K562 (cell line): ENCODE measurements around the gene IDUA. TPM values are rescaled to one million over a fixed set of nuclear protein-coding genes. Genes with fewer than 3 reads are reported as not detected.

ENCODE experiments used
- ATAC-seq: fragments of 200-7000 bp; cut with Tn5 transposase; 3 replicates; pipeline ENCODE4 v1.9.1; 2020; ENCODE audit warnings: moderate library complexity
- BruUV-seq: library from RNA; stranded (reverse); fragments of 400-500 nt; replicated peaks from 2 replicates; lab custom pipeline; 2021; lab: Mats Ljungman, UMichigan
- CTCF ChIA-PET: fragments of 300-600 bp; formaldehyde crosslinking; extraction: SDS; loops from one replicate; lab custom pipeline; 2021; ENCODE audit warnings: low intra/inter-chr PET ratio; lab: Yijun Ruan, JAX
- POLR2A ChIA-PET: fragments of 300-600, 350-650 bp; sonication (Branson Sonifier 250); formaldehyde crosslinking; extraction: SDS; loops from one replicate; lab custom pipeline; 2021; ENCODE audit warnings: antibody characterized with exemption, inconsistent platforms; lab: Yijun Ruan, JAX
- DNase-seq, 4 experiments: peaks; one replicate each; pipeline versions ENCODE4 v3.0.0 to v3.0.0-alpha.2; 2011 to 2018; ENCODE audit warnings: low spot score in 3 of 4, mixed read lengths in 3 of 4; ENCODE audit errors: extremely low read depth in 1 of 4
- FAIRE-seq: peaks from 2 replicates; lab custom pipeline; 2011; peaks lifted over from hg19 to GRCh38; lab: Jason Lieb, UNC
- H2AFZ ChIP-seq: 2 replicates; pipeline ENCODE4 v1.6.0; 2011; ENCODE audit warnings: low read depth, low read length, control low read depth, inconsistent platforms
- H3K27ac ChIP-seq: fragments of 200-600 bp; 3 replicates; pipeline ENCODE4 v1.8.0; 2011; ENCODE audit warnings: low read depth, mild to moderate bottlenecking, control low read depth, inconsistent platforms, low read length, moderate library complexity, mixed read lengths; ENCODE audit errors: extremely low read depth
- H3K27me3 ChIP-seq, 2 experiments: fragments of 300-600 bp in 1 of 2; 2 replicates in 1 of 2; 3 replicates in 1 of 2; pipeline versions ENCODE4 v1.6.0 to v1.8.0; 2011; ENCODE audit warnings: inconsistent platforms in 2 of 2, low read length in 2 of 2, mild to moderate bottlenecking in 1 of 2, mixed read lengths in 1 of 2, moderate library complexity in 1 of 2; ENCODE audit not compliant: control insufficient read depth in 2 of 2, insufficient read depth in 2 of 2
- H3K36me3 ChIP-seq: fragments of 300-600 bp; 3 replicates; pipeline ENCODE4 v1.8.0; 2011; ENCODE audit warnings: mild to moderate bottlenecking, low read length, inconsistent platforms; ENCODE audit not compliant: control insufficient read depth, insufficient read depth
- H3K4me1 ChIP-seq, 2 experiments: fragments of 200-600 bp in 1 of 2; replicated peaks in 1 of 2; 2 replicates in 1 of 2; 3 replicates in 1 of 2; pipeline versions ENCODE4 v1.5.1 to v1.8.0; 2011; ENCODE audit warnings: inconsistent platforms in 2 of 2, low read length in 2 of 2, mild to moderate bottlenecking in 1 of 2, mixed read lengths in 1 of 2, moderate library complexity in 1 of 2; ENCODE audit not compliant: control insufficient read depth in 2 of 2, insufficient read depth in 2 of 2
- H3K4me2 ChIP-seq: 2 replicates; pipeline ENCODE4 v1.6.1; 2011; ENCODE audit warnings: low read length, control low read depth, inconsistent platforms, mixed read lengths; ENCODE audit not compliant: insufficient read depth
- H3K4me3 ChIP-seq: fragments of 200-600 bp; sonication (generic), shearing (Covaris generic); 2 replicates; pipeline ENCODE4 v1.5.1; 2016; ENCODE audit warnings: control low read depth, inconsistent platforms
- H3K79me2 ChIP-seq: fragments of 200-600 bp; 3 replicates; pipeline ENCODE4 v1.8.0; 2011; ENCODE audit warnings: low read length, inconsistent platforms; ENCODE audit not compliant: control insufficient read depth, insufficient read depth
- H3K9ac ChIP-seq, 2 experiments: 2 replicates each; pipeline versions ENCODE4 v1.6.0 to v1.6.1; 2011; ENCODE audit warnings: low read depth in 2 of 2, low read length in 2 of 2, control low read depth in 1 of 2, inconsistent platforms in 1 of 2, mild to moderate bottlenecking in 1 of 2, mixed read lengths in 1 of 2; ENCODE audit not compliant: insufficient read depth in 1 of 2
- H3K9me1 ChIP-seq: one replicate; pipeline ENCODE4 v1.6.0; 2011; ENCODE audit warnings: inconsistent platforms, mild to moderate bottlenecking, low read length, moderate library complexity; ENCODE audit not compliant: control insufficient read depth, insufficient read depth
- H3K9me3 ChIP-seq: replicated peaks from 2 replicates; pipeline ENCODE4 v1.5.1; 2011; ENCODE audit warnings: low read depth, low read length, inconsistent platforms; ENCODE audit not compliant: control insufficient read depth, insufficient read depth
- H4K20me1 ChIP-seq: replicated peaks from 2 replicates; pipeline ENCODE4 v1.6.1; 2011; ENCODE audit warnings: low read length, inconsistent platforms, mixed read lengths; ENCODE audit not compliant: control insufficient read depth, insufficient read depth
- DDX20 ChIP-seq: fragments of 450-650 bp; IDR thresholded peaks from 2 replicates; pipeline ENCODE4 v1.6.1; 2016; ENCODE audit warnings: missing genetic modification characterization, low read depth, mild to moderate bottlenecking, missing compliant biosample characterization, moderate library complexity
- FOXK1 ChIP-seq: sonication (generic); formaldehyde crosslinking; IDR thresholded peaks from 2 replicates; pipeline ENCODE4 v1.8.0; 2022; ENCODE audit warnings: missing genetic modification reagents, mild to moderate bottlenecking, borderline replicate concordance
- GTF2F1 ChIP-seq: IDR thresholded peaks from 2 replicates; pipeline ENCODE4 v1.6.1; 2011; ENCODE audit warnings: low read depth, low read length, improper control_type of control experiment
- HCFC1 ChIP-seq: IDR thresholded peaks from 2 replicates; pipeline ENCODE4 v1.6.1; 2012; ENCODE audit warnings: low read depth, low read length, improper control_type of control experiment
- HNRNPUL1 ChIP-seq: fragments of 200-400 bp; formaldehyde crosslinking; IDR thresholded peaks from 2 replicates; pipeline ENCODE4 v1.6.1; 2017; ENCODE audit warnings: low read length
- KLF1 ChIP-seq: fragments of 450-650 bp; IDR thresholded peaks from 2 replicates; pipeline ENCODE4 v1.6.1; 2016; ENCODE audit warnings: missing genetic modification characterization, missing compliant biosample characterization
- NFIX ChIP-seq: fragments of 250-450 bp; sonication (Bioruptor Pico); IDR thresholded peaks from 2 replicates; pipeline ENCODE4 v1.4.0; 2020; ENCODE audit warnings: low read depth, mild to moderate bottlenecking, moderate library complexity
- NR2C1 ChIP-seq, 2 experiments: fragments of 450-650 bp; IDR thresholded peaks; 2 replicates each; pipeline ENCODE4 v1.6.1; 2017; ENCODE audit warnings: mild to moderate bottlenecking in 2 of 2, antibody characterized with exemption in 1 of 2, inconsistent platforms in 1 of 2, missing compliant biosample characterization in 1 of 2, missing genetic modification characterization in 1 of 2
- RAD21 ChIP-seq, 2 experiments: fragments of 250-450 bp in 1 of 2; fragments of 450-650 bp in 1 of 2; sonication (Bioruptor Pico) in 1 of 2; formaldehyde crosslinking in 1 of 2; IDR thresholded peaks in 1 of 2; conservative IDR thresholded peaks in 1 of 2; 2 replicates each; pipeline versions ENCODE4 v1.4.0 to v1.8.0; 2020 to 2022; ENCODE audit warnings: mild to moderate bottlenecking in 2 of 2, moderate library complexity in 1 of 2
- RBM14 ChIP-seq: fragments of 200-400 bp; formaldehyde crosslinking; IDR thresholded peaks from 2 replicates; pipeline ENCODE4 v1.6.1; 2018; ENCODE audit warnings: low read depth, mild to moderate bottlenecking, low read length, moderate library complexity, borderline replicate concordance; ENCODE audit not compliant: insufficient read depth
- RBM25 ChIP-seq: fragments of 200-400 bp; formaldehyde crosslinking; IDR thresholded peaks from 2 replicates; pipeline ENCODE4 v1.6.1; 2018; ENCODE audit warnings: low read length, low read depth, moderate library complexity; ENCODE audit not compliant: severe bottlenecking
- RBM34 ChIP-seq: fragments of 200-400 bp; formaldehyde crosslinking; IDR thresholded peaks from 2 replicates; pipeline ENCODE4 v1.6.1; 2018; ENCODE audit warnings: low read length, borderline replicate concordance; ENCODE audit not compliant: insufficient read depth
- THRA ChIP-seq: fragments of 450-650 bp; IDR thresholded peaks from 2 replicates; pipeline ENCODE4 v1.6.1; 2017; ENCODE audit warnings: mild to moderate bottlenecking, moderate library complexity
- THRAP3 ChIP-seq: fragments of 450-650 bp; IDR thresholded peaks from 2 replicates; pipeline ENCODE4 v1.6.1; 2016; ENCODE audit warnings: mild to moderate bottlenecking, inconsistent platforms, borderline replicate concordance
- ZNF408 ChIP-seq: fragments of 250-450 bp; sonication (Bioruptor Pico); IDR thresholded peaks from 2 replicates; pipeline ENCODE4 v1.4.0; 2020; ENCODE audit warnings: low read depth, mild to moderate bottlenecking, moderate library complexity
- ZNF589 ChIP-seq: fragments of 200-800 bp; sonication (Bioruptor generic); IDR thresholded peaks from 2 replicates; pipeline ENCODE4 v1.6.1; 2016; ENCODE audit warnings: low read depth, missing genetic modification characterization, missing compliant biosample characterization
- ZZZ3 ChIP-seq: fragments of 450-650 bp; IDR thresholded peaks from 2 replicates; pipeline ENCODE4 v1.6.1; 2016; ENCODE audit warnings: antibody characterized with exemption, mild to moderate bottlenecking, moderate library complexity
- WGBS: fragments of 100-300 bp; shearing (Covaris generic); methylation state at CpG from one replicate; pipeline ENCODE4 v1.1.6; 2016; ENCODE audit warnings: low coverage, mixed read lengths; ENCODE audit not compliant: insufficient coverage; ENCODE audit errors: missing lambda C conversion rate; 5-methylcytosine and 5-hydroxymethylcytosine counted together
- in situ Hi-C: fragments of 300-500 bp; cut with MboI; formaldehyde crosslinking; loops from 4 replicates; pipeline ENCODE4 v1.15.0; 2018; ENCODE audit warnings: inconsistent platforms, mixed read lengths
- intact Hi-C: fragments of 100-400 bp; cut with micrococcal nuclease; formaldehyde crosslinking; loops from 2 replicates; pipeline ENCODE4 v1.14.2; 2022
- polyA plus RNA-seq, 8 experiments: library from polyadenylated mRNA; depleted of rRNA in 4 of 8; stranded (reverse) in 5 of 8; unstranded in 3 of 8; fragments of >200 nt; fragmentation: Nextera tagmentation in 2 of 8; fragmentation: Illumina TruSeq in 1 of 8; extraction: Ambion mirVana in 2 of 8; extraction: Trizol in 1 of 8; gene quantifications; 2 replicates each; pipeline versions ENCODE4 v1.2.1 to v1.2.3, GENCODE V29; 2011 to 2014; ENCODE audit warnings: inconsistent platforms in 1 of 8, missing spikeins in 1 of 8
- total RNA-seq, 7 experiments: library from RNA; depleted of rRNA in 6 of 7; stranded (reverse); fragments of >200 nt in 6 of 7; fragmentation: Illumina TruSeq in 2 of 7; extraction: Trizol in 2 of 7; gene quantifications; 2 replicates each; pipeline versions ENCODE4 v1.2.1 to v1.2.3, GENCODE V29; 2011 to 2021; ENCODE audit warnings: low replicate concordance in 1 of 7

IDUA gene
- total and polyA plus RNA-seq, 9 of the 15 experiments (the other 6 are each of a cell fraction or from before 2014, with no cell fraction given) = 0.04 to 16.1 (median 1.2) TPM

- no peak for TF ChIP-seq KLF1 (tag)
These were observed 40.8 kb upstream of the IDUA start (continued) for GRCh38 chr4:946103-946450.

- Histone ChIP-seq H3K4me2 (no peak overlapping the region), H4K20me1 (0 out of 2 replicates have a peak, but pooled peaks cover 4% of the 10 kb centered on the region), H3K36me3 (no peaks in the 10 kb centered on the region), H3K27ac (no peak overlapping the region), H3K27me3 (no peaks in the 10 kb centered on the region), H3K9me3 (no peaks in the 10 kb centered on the region), H3K4me1 (peaks cover 0 to 44% of the 10 kb centered on the region in 2 experiments; a peak in 2 of 5 replicates), H3K9ac (peak overlapping the region in 1 of 2 experiments; percentile 26; a peak in 1 of 4 replicates), H2AFZ (no peak overlapping the region), H3K79me2 (no peaks in the 10 kb centered on the region), H3K9me1 (no peaks in the 10 kb centered on the region), H3K4me3 (no peak overlapping the region)
- no TSS peak for BruUV-seq
- no peak for DNase-seq
- no peak for ATAC-seq
- CTCF ChIA-PET = no interaction called here
- intact Hi-C loops = no loop called here
- POLR2A ChIA-PET = no interaction called here
- FAIRE-seq = no peak
- 71% methylated on average over 35 of the region's 62 CpGs for WGBS
- TF ChIP-seq GTF2F1 (no peak), ZNF408 (CRISPR knock-in tag) (no peak), THRAP3 (no peak), RBM14 (no peak), NR2C1 (IDR thresholded peaks at IDR 0.05) (no peak), NR2C1 (tag; IDR thresholded peaks at IDR 0.05) (no peak), THRA (no peak), RAD21 (CRISPR knock-in tag; conservative IDR thresholded peaks at IDR 0.05 in 1 of 2, IDR thresholded peaks at IDR 0.05 in 1 of 2) (no peak), HCFC1 (no peak), DDX20 (tag) (no peak), NFIX (no peak), RBM34 (no peak), RBM25 (no peak), ZNF589 (CRISPR knock-in tag) (no peak), HNRNPUL1 (no peak), ZZZ3 (no peak), FOXK1 (no peak)
- in situ Hi-C loops = no loop called here
These were observed 40.0 kb upstream of the IDUA start for GRCh38 chr4:946517-947471.
